ENCODE measurements around the gene PALLD.

PALLD gene

DNA sequence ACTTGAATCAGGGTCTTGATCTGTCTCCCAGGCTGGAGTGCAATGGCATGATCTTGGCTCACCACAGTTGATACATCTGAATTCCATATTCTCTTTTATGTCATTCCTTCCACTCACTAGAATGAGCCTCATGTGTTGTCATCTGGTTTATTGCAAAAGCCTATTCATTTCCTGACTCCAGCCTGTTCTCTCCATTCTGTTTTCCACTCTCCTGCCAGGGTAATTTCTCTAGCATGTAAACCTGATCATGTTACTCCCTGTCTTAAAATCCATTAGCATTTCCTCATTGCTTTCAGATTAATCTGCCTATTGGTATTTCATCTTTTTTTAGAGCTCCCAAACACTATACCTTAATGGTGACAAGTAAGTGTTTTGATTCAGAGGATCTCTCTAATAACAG is 12.2 kb upstream of the PALLD start:
- H3F3A ChIP-seq (ENCODE audit: insufficient read depth, low read length), result no peaks in the 10 kb centered on the region
- no peak overlapping the region for H3K4me3 ChIP-seq (ENCODE audit: low read depth, low read length, poor library complexity, severe bottlenecking)
- no peaks in the 10 kb centered on the region for H4K20me1 ChIP-seq (ENCODE audit: insufficient read depth, low read length)
- H3K79me2 ChIP-seq (ENCODE audit: insufficient read depth, low read length), result no peaks in the 10 kb centered on the region
- H3K9me3 ChIP-seq (ENCODE audit: low read length), result no peaks in the 10 kb centered on the region
- no peak overlapping the region for H3K27ac ChIP-seq (ENCODE audit: low read depth, low read length, poor library complexity, severe bottlenecking)
- no peaks in the 10 kb centered on the region for H3K9me2 ChIP-seq (ENCODE audit: low read depth, low read length)
- no peak for TF ChIP-seq EZH2 (IDR thresholded peaks at IDR 0.05; ENCODE audit: borderline replicate concordance, low read length)
- TF ChIP-seq, protein P1, sequence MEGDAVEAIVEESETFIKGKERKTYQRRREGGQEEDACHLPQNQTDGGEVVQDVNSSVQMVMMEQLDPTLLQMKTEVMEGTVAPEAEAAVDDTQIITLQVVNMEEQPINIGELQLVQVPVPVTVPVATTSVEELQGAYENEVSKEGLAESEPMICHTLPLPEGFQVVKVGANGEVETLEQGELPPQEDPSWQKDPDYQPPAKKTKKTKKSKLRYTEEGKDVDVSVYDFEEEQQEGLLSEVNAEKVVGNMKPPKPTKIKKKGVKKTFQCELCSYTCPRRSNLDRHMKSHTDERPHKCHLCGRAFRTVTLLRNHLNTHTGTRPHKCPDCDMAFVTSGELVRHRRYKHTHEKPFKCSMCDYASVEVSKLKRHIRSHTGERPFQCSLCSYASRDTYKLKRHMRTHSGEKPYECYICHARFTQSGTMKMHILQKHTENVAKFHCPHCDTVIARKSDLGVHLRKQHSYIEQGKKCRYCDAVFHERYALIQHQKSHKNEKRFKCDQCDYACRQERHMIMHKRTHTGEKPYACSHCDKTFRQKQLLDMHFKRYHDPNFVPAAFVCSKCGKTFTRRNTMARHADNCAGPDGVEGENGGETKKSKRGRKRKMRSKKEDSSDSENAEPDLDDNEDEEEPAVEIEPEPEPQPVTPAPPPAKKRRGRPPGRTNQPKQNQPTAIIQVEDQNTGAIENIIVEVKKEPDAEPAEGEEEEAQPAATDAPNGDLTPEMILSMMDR (IDR thresholded peaks at IDR 0.05; ENCODE audit: low read length), result no peak
- H3K4me2 ChIP-seq (ENCODE audit: low read length), result no peak overlapping the region
- no peak overlapping the region for H3K9ac ChIP-seq (ENCODE audit: low read length)
- no peaks in the 10 kb centered on the region for H3K36me3 ChIP-seq (ENCODE audit: insufficient read depth, low read length)
- H3K4me1 ChIP-seq (ENCODE audit: insufficient read depth, low read length, severe bottlenecking), result peaks cover 13% of the 10 kb centered on the region
- no peak overlapping the region for H2AFZ ChIP-seq (ENCODE audit: low read length)
- H3K27me3 ChIP-seq (ENCODE audit: insufficient read depth, low read length), result no peaks in the 10 kb centered on the region

DNA sequence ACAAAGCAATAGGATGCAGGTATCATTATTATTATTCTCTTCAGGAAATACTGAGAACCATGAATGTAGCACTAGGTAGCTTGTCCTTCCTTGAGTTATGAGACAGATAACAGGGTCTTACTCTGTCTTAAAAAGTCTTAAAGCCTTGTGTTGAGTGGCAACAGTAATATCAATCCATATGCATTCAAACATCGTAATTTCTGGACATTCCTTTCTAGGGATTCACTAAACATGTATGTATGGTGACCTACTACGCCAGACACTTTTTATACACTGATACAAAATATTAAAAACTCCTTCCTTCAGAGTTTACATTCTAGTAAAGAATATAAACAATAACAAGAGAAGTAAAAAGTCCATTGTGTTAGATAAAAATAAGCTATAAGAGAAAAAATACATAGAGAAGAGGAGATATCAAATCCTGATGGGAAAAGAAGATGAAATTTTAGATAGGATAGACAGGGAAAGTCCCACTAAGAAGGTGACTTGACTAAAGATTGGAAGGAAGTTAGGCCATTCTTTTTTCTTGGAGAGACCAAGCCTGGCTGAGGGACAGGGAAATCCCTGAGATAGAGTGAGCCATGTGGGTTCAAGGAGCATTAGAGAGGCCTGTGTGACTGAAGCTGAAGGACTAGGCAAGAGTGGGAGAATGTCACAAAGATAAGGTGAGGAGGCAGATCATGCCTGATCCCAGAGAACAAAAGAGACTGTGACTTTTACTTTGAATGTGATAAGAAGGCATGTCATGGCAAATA is 11.5 kb upstream of the PALLD start:
- Histone ChIP-seq H3K4me3 (ENCODE audit: low read depth, low read length, poor library complexity, severe bottlenecking) (no peak overlapping the region), H3K4me2 (ENCODE audit: low read length) (no peak overlapping the region), H3K9me2 (ENCODE audit: low read depth, low read length) (no peaks in the 10 kb centered on the region), H2AFZ (ENCODE audit: low read length) (no peak overlapping the region), H3K27ac (ENCODE audit: low read depth, low read length, poor library complexity, severe bottlenecking) (no peak overlapping the region), H3F3A (ENCODE audit: insufficient read depth, low read length) (no peaks in the 10 kb centered on the region), H3K9me3 (ENCODE audit: low read length) (no peaks in the 10 kb centered on the region), H3K36me3 (ENCODE audit: insufficient read depth, low read length) (no peaks in the 10 kb centered on the region), H3K4me1 (ENCODE audit: insufficient read depth, low read length, severe bottlenecking) (peaks cover 9% of the 10 kb centered on the region), H3K79me2 (ENCODE audit: insufficient read depth, low read length) (no peaks in the 10 kb centered on the region), H4K20me1 (ENCODE audit: insufficient read depth, low read length) (no peaks in the 10 kb centered on the region), H3K9ac (ENCODE audit: low read length) (no peak overlapping the region), H3K27me3 (ENCODE audit: insufficient read depth, low read length) (no peaks in the 10 kb centered on the region)
- TF ChIP-seq, protein P1 (IDR thresholded peaks at IDR 0.05; ENCODE audit: low read length), result no peak
- TF ChIP-seq EZH2 (IDR thresholded peaks at IDR 0.05; ENCODE audit: borderline replicate concordance, low read length), result no peak

DNA sequence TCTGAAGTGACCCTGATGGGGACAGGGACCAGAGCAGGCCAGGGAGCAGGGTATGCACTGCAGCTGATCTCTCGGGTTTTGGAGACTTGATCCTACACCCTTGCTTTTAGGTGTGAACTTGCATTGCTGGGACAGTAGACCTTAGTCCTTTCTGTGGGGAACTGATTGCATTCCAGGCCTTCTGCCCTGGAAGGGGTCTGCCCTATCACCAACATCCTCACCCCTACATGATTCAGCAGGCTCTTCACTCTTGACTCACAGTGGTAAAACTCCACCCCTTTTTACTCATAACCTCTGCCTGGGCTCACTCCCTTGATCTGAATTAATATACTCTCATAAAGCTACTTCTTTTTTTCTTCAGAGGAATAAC is 10.0 kb upstream of the PALLD start:
- Histone ChIP-seq H3F3A (ENCODE audit: insufficient read depth, low read length) (no peaks in the 10 kb centered on the region), H3K27ac (ENCODE audit: low read depth, low read length, poor library complexity, severe bottlenecking) (no peak overlapping the region), H3K4me3 (ENCODE audit: low read depth, low read length, poor library complexity, severe bottlenecking) (no peak overlapping the region), H3K4me1 (ENCODE audit: insufficient read depth, low read length, severe bottlenecking) (no peaks in the 10 kb centered on the region), H3K9ac (ENCODE audit: low read length) (no peak overlapping the region), H2AFZ (ENCODE audit: low read length) (no peak overlapping the region), H3K9me2 (ENCODE audit: low read depth, low read length) (no peaks in the 10 kb centered on the region), H3K9me3 (ENCODE audit: low read length) (no peaks in the 10 kb centered on the region), H3K36me3 (ENCODE audit: insufficient read depth, low read length) (no peaks in the 10 kb centered on the region), H4K20me1 (ENCODE audit: insufficient read depth, low read length) (no peaks in the 10 kb centered on the region), H3K4me2 (ENCODE audit: low read length) (no peak overlapping the region), H3K27me3 (ENCODE audit: insufficient read depth, low read length) (no peaks in the 10 kb centered on the region), H3K79me2 (ENCODE audit: insufficient read depth, low read length) (no peaks in the 10 kb centered on the region)
- TF ChIP-seq EZH2 (IDR thresholded peaks at IDR 0.05; ENCODE audit: borderline replicate concordance, low read length), result no peak
- TF ChIP-seq, protein P1 (IDR thresholded peaks at IDR 0.05; ENCODE audit: low read length), result no peak
